Measurements from ENCODE around the gene NRP2.

Gene NRP2

DNA sequence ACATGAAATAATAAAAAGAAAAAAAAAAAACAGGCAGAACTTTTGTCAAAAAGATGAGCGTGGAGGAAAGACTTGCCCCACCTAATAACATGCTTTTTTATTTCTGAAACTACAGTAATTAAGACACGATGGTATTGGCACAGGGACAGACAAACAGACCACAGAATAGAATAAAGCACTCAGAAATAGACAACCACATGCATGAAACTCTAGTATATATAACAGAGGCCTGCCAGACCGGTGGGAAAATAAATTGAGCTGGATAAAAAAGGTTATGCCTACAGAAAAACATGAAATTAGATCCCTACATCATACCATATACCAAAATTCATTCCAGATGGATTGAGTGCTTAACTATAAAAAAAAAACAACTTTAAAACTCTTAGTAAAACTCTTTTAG is 163.1 kb downstream of the NRP2 start:
- Histone ChIP-seq H2AFZ (ENCODE audit: low read length) (no peak overlapping the region), H3K4me3 (ENCODE audit: low read length in 2 of 2) (no peak overlapping the region), H3K4me1 (ENCODE audit: control insufficient read depth in 2 of 2, insufficient read depth in 1 of 2, low read depth in 1 of 2, low read length in 2 of 2) (no peaks in the 10 kb centered on the region), H3K18ac (ENCODE audit: low read length) (no peak overlapping the region), H2AK5ac (ENCODE audit: low read depth, low read length) (no peak overlapping the region), H3K27me3 (ENCODE audit: control insufficient read depth in 3 of 3, insufficient read depth in 3 of 3, low read depth in 1 of 3, low read length in 3 of 3) (no peaks in the 10 kb centered on the region), H3K4ac (ENCODE audit: low read length) (no peak overlapping the region), H4K8ac (ENCODE audit: low read depth, low read length) (no peak overlapping the region), H2BK15ac (ENCODE audit: low read length) (no peak overlapping the region), H3K23ac (ENCODE audit: low read depth, low read length, poor library complexity) (no peak overlapping the region), H4K91ac (ENCODE audit: low read depth, low read length, poor library complexity) (no peak overlapping the region), H3K79me1 (ENCODE audit: low read depth, low read length) (no peaks in the 10 kb centered on the region), H3K36me3 (replicated peaks in 1 of 2; ENCODE audit: control insufficient read depth in 2 of 2, insufficient read depth in 2 of 2, low read length in 2 of 2) (no peaks in the 10 kb centered on the region), H2BK12ac (ENCODE audit: low read length) (no peak overlapping the region), H3K9ac (ENCODE audit: low read depth, low read length, poor library complexity) (no peak overlapping the region), H2BK5ac (ENCODE audit: low read length) (no peak overlapping the region), H3K4me2 (ENCODE audit: insufficient read depth, low read length, poor library complexity, severe bottlenecking) (no peak overlapping the region), H3K27ac (replicated peaks; ENCODE audit: low read length) (no peak overlapping the region), H3K14ac (ENCODE audit: low read length) (no peak overlapping the region), H2BK120ac (ENCODE audit: low read depth, low read length) (no peak overlapping the region), H3K9me3 (replicated peaks in 1 of 2; ENCODE audit: control insufficient read depth in 2 of 2, insufficient read depth in 1 of 2, low read depth in 1 of 2, low read length in 2 of 2) (no peaks in the 10 kb centered on the region)
- no CpG with 5 or more reads among the region's 3 CpGs for WGBS, 2 donors (ENCODE audit: extremely low coverage in 2 of 2, insufficient read length in 2 of 2, insufficient replicate concordance in 1 of 2)
- no peak for DNase-seq (ENCODE audit: low spot score)

All from neuronal stem cell (in vitro differentiated cells).